OCI-LY1 (cell line): ENCODE results near the gene SLC12A3.

Experiments
- CTCF ChIP-seq: fragments of 200-600 bp; sonication (generic), shearing (Covaris generic); IDR thresholded peaks from 2 replicates; pipeline ENCODE4 v1.5.1; 2017; ENCODE audit warnings: mild to moderate bottlenecking, antibody characterized with exemption, low read length, moderate library complexity, mixed read lengths
- EZH2 ChIP-seq: fragments of 200-600 bp; sonication (generic), shearing (Covaris generic); IDR thresholded peaks from 2 replicates; pipeline ENCODE4 v1.8.0; 2017; ENCODE audit warnings: borderline replicate concordance, mixed run types, mild to moderate bottlenecking, antibody characterized with exemption, low read length, moderate library complexity, mixed read lengths

- no peak for TF ChIP-seq CTCF
- TF ChIP-seq EZH2: no peak
These were observed 88.0 kb downstream of the SLC12A3 start for GRCh38 chr16:56953006-56953405.
